CD4-positive, alpha-beta T cell treated with Interferon gamma for 1 hour (primary cell): Measurements from ENCODE around the gene SV2B.

ENCODE experiments used
- DNase-seq: peaks from one replicate; pipeline ENCODE4 v3.0.0-alpha.2; 2020

The SV2B gene

GRCh38 chr15:91142946-91143345 lies 42.9 kb downstream of the SV2B start:
- no peak for DNase-seq

GRCh38 chr15:91146728-91147127 lies 46.7 kb downstream of the SV2B start:
- no peak for DNase-seq

- DNase-seq: no peak
Measured at GRCh38 chr15:91148243-91148642, 48.2 kb downstream of the SV2B start.

GRCh38 chr15:91150502-91151160 lies 50.6 kb downstream of the SV2B start:
- DNase-seq: no peak

GRCh38 chr15:91151781-91152563 lies 51.9 kb downstream of the SV2B start:
- no peak for DNase-seq

- no peak for DNase-seq
Measured at GRCh38 chr15:91152896-91153581, 53.0 kb downstream of the SV2B start.

- no peak for DNase-seq
Measured at GRCh38 chr15:91153954-91154353, 53.9 kb downstream of the SV2B start.

GRCh38 chr15:91156175-91156726 lies 56.2 kb downstream of the SV2B start:
- no peak for DNase-seq

GRCh38 chr15:91158415-91159394 lies 58.6 kb downstream of the SV2B start:
- DNase-seq: no peak

- DNase-seq: no peak
Measured at GRCh38 chr15:91165850-91166249, 65.8 kb downstream of the SV2B start.

- DNase-seq: no peak
Measured at GRCh38 chr15:91168457-91168856, 68.4 kb downstream of the SV2B start.

GRCh38 chr15:91171334-91171733 lies 71.3 kb downstream of the SV2B start:
- no peak for DNase-seq

- DNase-seq: no peak
Measured at GRCh38 chr15:91182101-91182500, 82.0 kb downstream of the SV2B start.

GRCh38 chr15:91183596-91183995 lies 83.5 kb downstream of the SV2B start:
- no peak for DNase-seq

- no peak for DNase-seq
Measured at GRCh38 chr15:91184441-91184840, 84.4 kb downstream of the SV2B start.

GRCh38 chr15:91186904-91187656 lies 87.0 kb downstream of the SV2B start:
- no peak for DNase-seq

GRCh38 chr15:91192285-91192684 lies 92.2 kb downstream of the SV2B start:
- no peak for DNase-seq

- no peak for DNase-seq
Measured at GRCh38 chr15:91192690-91193377, 92.8 kb downstream of the SV2B start.

- DNase-seq: no peak
Measured at GRCh38 chr15:91193378-91193720, 93.3 kb downstream of the SV2B start.

GRCh38 chr15:91196127-91196526 lies 96.1 kb downstream of the SV2B start:
- DNase-seq: no peak

GRCh38 chr15:91196768-91197167 lies 96.7 kb downstream of the SV2B start:
- no peak for DNase-seq
